PC-9 (cell line): Measurements from ENCODE around the gene IL1RAP. TPM values are rescaled to one million over a fixed set of nuclear protein-coding genes. Genes with fewer than 3 reads are reported as not detected.

Source experiments
- BruUV-seq: library from RNA; stranded (reverse); fragments of 400-500 nt; replicated peaks from 2 replicates; lab custom pipeline; 2021; lab: Mats Ljungman, UMichigan
- CTCF ChIA-PET: fragments of 300-600 bp; sonication (Branson Sonifier 250); formaldehyde crosslinking; loops from one replicate; lab custom pipeline; 2022; ENCODE audit warnings: antibody characterized with exemption; lab: Charles Lee
- POLR2A ChIA-PET: fragments of 300-600 bp; sonication (Branson Sonifier 250); formaldehyde crosslinking; loops from one replicate; lab custom pipeline; 2022; ENCODE audit warnings: antibody characterized with exemption; ENCODE audit not compliant: unreplicated experiment; lab: Charles Lee
- DNase-seq, 2 experiments: peaks; one replicate each; pipeline versions ENCODE4 v3.0.0 to v3.0.0-alpha.2; 2015 to 2022; ENCODE audit warnings: mixed read lengths in 1 of 2
- H2AFZ ChIP-seq: fragments of 200-600 bp; sonication (generic); 2 replicates; pipeline ENCODE4 v1.8.1; 2017; ENCODE audit warnings: antibody characterized with exemption
- H3F3A ChIP-seq: fragments of 200-600 bp; sonication (generic); 2 replicates; pipeline ENCODE4 v1.8.1; 2017; ENCODE audit warnings: antibody characterized with exemption, mild to moderate bottlenecking, low read depth; ENCODE audit not compliant: insufficient read depth
- H3K27ac ChIP-seq: fragments of 200-600 bp; sonication (generic); 2 replicates; pipeline ENCODE4 v1.6.1; 2016; ENCODE audit warnings: mixed run types
- H3K27me3 ChIP-seq: fragments of 200-600 bp; sonication (generic); 2 replicates; pipeline ENCODE4 v1.6.1; 2016; ENCODE audit warnings: low read depth, mixed run types; ENCODE audit not compliant: insufficient read depth
- H3K36me3 ChIP-seq: fragments of 200-600 bp; sonication (generic); 2 replicates; pipeline ENCODE4 v1.6.1; 2016; ENCODE audit warnings: low read depth, mixed run types
- H3K4me1 ChIP-seq: fragments of 200-600 bp; sonication (generic); replicated peaks from 2 replicates; pipeline ENCODE4 v1.6.1; 2016; ENCODE audit warnings: mixed run types; ENCODE audit not compliant: insufficient read depth
- H3K4me2 ChIP-seq: fragments of 200-600 bp; sonication (generic); 2 replicates; pipeline ENCODE4 v1.6.1; 2017; ENCODE audit warnings: mixed run types
- H3K4me3 ChIP-seq: fragments of 200-600 bp; sonication (generic); 2 replicates; pipeline ENCODE4 v1.6.1; 2016; ENCODE audit warnings: mixed run types
- H3K79me2 ChIP-seq: fragments of 200-600 bp; sonication (generic); 2 replicates; pipeline ENCODE4 v1.6.1; 2017; ENCODE audit warnings: low read depth, mixed run types
- H3K9me2 ChIP-seq: fragments of 200-600 bp; sonication (generic); 2 replicates; pipeline ENCODE4 v1.8.1; 2017; ENCODE audit warnings: mild to moderate bottlenecking; ENCODE audit not compliant: insufficient read depth
- H3K9me3 ChIP-seq: fragments of 200-600 bp; sonication (generic); 2 replicates; pipeline ENCODE4 v1.8.1; 2016; ENCODE audit warnings: low read depth; ENCODE audit not compliant: insufficient read depth
- H4K20me1 ChIP-seq: fragments of 200-600 bp; sonication (generic); 2 replicates; pipeline ENCODE4 v1.8.1; 2017; ENCODE audit not compliant: insufficient read depth
- CTCF ChIP-seq: fragments of 200-600 bp; sonication (generic); conservative IDR thresholded peaks from 2 replicates; pipeline ENCODE4 v1.6.1; 2017; ENCODE audit warnings: mixed run types, antibody characterized with exemption, mild to moderate bottlenecking, moderate library complexity
- EZH2 ChIP-seq: fragments of 200-600 bp; sonication (generic); IDR thresholded peaks from 2 replicates; pipeline ENCODE4 v1.8.0; 2017; ENCODE audit warnings: antibody characterized with exemption, low read depth
- intact Hi-C: fragments of 100-400 bp; cut with micrococcal nuclease; formaldehyde crosslinking; loops from one replicate; pipeline ENCODE4 v1.10.0; 2022; ENCODE audit not compliant: unreplicated experiment
- total RNA-seq: library from RNA; stranded (reverse); gene quantifications from 2 replicates; pipeline ENCODE4 v1.2.3, GENCODE V29; 2021

IL1RAP gene
- total RNA-seq, 1 experiment from 2014 or later: 13.3 TPM

GRCh38 chr3:190579514-190580137 is 65.7 kb downstream of the IL1RAP start:
- no peak for DNase-seq
- Histone ChIP-seq H3K36me3 (no peaks in the 10 kb centered on the region), H3K27me3 (no peaks in the 10 kb centered on the region), H3K27ac (no peak overlapping the region), H2AFZ (no peak overlapping the region), H3K4me1 (no peaks in the 10 kb centered on the region), H3F3A (no peaks in the 10 kb centered on the region), H3K79me2 (no peaks in the 10 kb centered on the region), H3K9me2 (no peaks in the 10 kb centered on the region), H4K20me1 (no peaks in the 10 kb centered on the region), H3K4me3 (no peak overlapping the region), H3K4me2 (no peak overlapping the region), H3K9me3 (no peaks in the 10 kb centered on the region; the same call in none of the 2 replicates)
- CTCF ChIA-PET: interaction anchor here (0.5 kb wide), 1 partner anchor 1995 kb away, joined by 3 read pairs; no protein-coding TSS in a partner anchor
- POLR2A ChIA-PET: interaction anchor here (0.6 kb wide), 1 partner anchor 133 kb away, joined by 5 read pairs; no protein-coding TSS in a partner anchor
- BruUV-seq: no TSS peak
- intact Hi-C loops: no loop called here
- TF ChIP-seq CTCF (no peak), EZH2 (no peak)

- H2AFZ ChIP-seq: no peak overlapping the region
- H4K20me1 ChIP-seq: no peaks in the 10 kb centered on the region
- DNase-seq: no peak
- H3K27ac ChIP-seq: no peak overlapping the region
- ChIA-PET CTCF (no interaction called here), POLR2A (no interaction called here)
- H3K27me3 ChIP-seq: no peaks in the 10 kb centered on the region
- H3K79me2 ChIP-seq: no peaks in the 10 kb centered on the region
- no peaks in the 10 kb centered on the region; the same call in none of the 2 replicates for H3K9me3 ChIP-seq
- H3K4me3 ChIP-seq: no peak overlapping the region
- intact Hi-C loops: no loop called here
- H3K9me2 ChIP-seq: no peaks in the 10 kb centered on the region
- no peaks in the 10 kb centered on the region for H3F3A ChIP-seq
- TF ChIP-seq EZH2: no peak
- TF ChIP-seq CTCF: no peak
- H3K4me1 ChIP-seq: peaks cover 6% of the 10 kb centered on the region
- no peak overlapping the region for H3K4me2 ChIP-seq
- no peaks in the 10 kb centered on the region for H3K36me3 ChIP-seq
- no TSS peak for BruUV-seq
These were observed 66.5 kb downstream of the IL1RAP start for GRCh38 chr3:190580417-190580816.

GRCh38 chr3:190581041-190581541 is 67.2 kb downstream of the IL1RAP start:
- Histone ChIP-seq H3K4me3 (no peak overlapping the region), H3K9me3 (no peaks in the 10 kb centered on the region; the same call in none of the 2 replicates), H3F3A (peaks cover 6% of the 10 kb centered on the region; the same call in 1 of the 2 replicates), H3K27ac (no peak overlapping the region), H3K9me2 (no peaks in the 10 kb centered on the region), H3K79me2 (no peaks in the 10 kb centered on the region), H2AFZ (no peak overlapping the region), H3K27me3 (no peaks in the 10 kb centered on the region), H3K4me2 (no peak overlapping the region), H3K36me3 (no peaks in the 10 kb centered on the region), H4K20me1 (no peaks in the 10 kb centered on the region), H3K4me1 (peaks cover 13% of the 10 kb centered on the region)
- TF ChIP-seq EZH2 (no peak), CTCF (no peak)
- no peak for DNase-seq
- ChIA-PET CTCF (no interaction called here), POLR2A (interaction anchor here (0.6 to 0.7 kb wide), 3 partner anchors 18 to 571 kb away, joined by 4 to 6 read pairs (median 5); no protein-coding TSS in a partner anchor)
- intact Hi-C loops: no loop called here
- no TSS peak for BruUV-seq
